Measurements from ENCODE around the gene DVL2.
"Not testable (repeated sequence)": the region's sequence is repeated elsewhere in the genome, so short reads cannot be mapped to it uniquely, and the experiment has no call there.

The DVL2 gene

GRCh38 chr17:7254511-7254910, 20.2 kb upstream of the DVL2 start:
- DNase-seq, result no peak

- no peak for DNase-seq
These were observed 18.8 kb upstream of the DVL2 start for GRCh38 chr17:7253082-7253481.

- DNase-seq, result peak; percentile 47 to 59
These were observed 18.1 kb upstream of the DVL2 start, which contains the start of gene ELP5 for GRCh38 chr17:7252176-7253043. Gene ELP5, plus strand, starts transcription at chr17:7252215. Its CDS starts 336 bp downstream, at chr17:7252551.

GRCh38 chr17:7251661-7252175, 17.4 kb upstream of the DVL2 start, which contains the start of gene CTDNEP1:
Gene CTDNEP1, minus strand, starts transcription at chr17:7251734. Its CDS starts 438 bp downstream, at chr17:7251296.
- peak; percentile 86 to 89 for DNase-seq

GRCh38 chr17:7250695-7251627, 16.6 kb upstream of the DVL2 start:
- no peak for DNase-seq

GRCh38 chr17:7249830-7250229, 15.5 kb upstream of the DVL2 start:
- no peak for DNase-seq

GRCh38 chr17:7249214-7249613, 14.9 kb upstream of the DVL2 start:
- DNase-seq, result no peak

- DNase-seq, result no peak
These were observed 14.5 kb upstream of the DVL2 start for GRCh38 chr17:7248796-7249195.

GRCh38 chr17:7246779-7247178, 12.5 kb upstream of the DVL2 start:
- no peak for DNase-seq

GRCh38 chr17:7243838-7244237, 9.5 kb upstream of the DVL2 start:
- DNase-seq, result not testable (repeated sequence)

GRCh38 chr17:7243453-7243729, 9.1 kb upstream of the DVL2 start:
- no peak for DNase-seq

- DNase-seq, result peak; percentile 71 to 93
These were observed 8.6 kb upstream of the DVL2 start for GRCh38 chr17:7242717-7243452.

- peak; percentile 59 to 80 for DNase-seq
These were observed 7.7 kb upstream of the DVL2 start, which contains the start of gene GABARAP for GRCh38 chr17:7241783-7242716. Gene GABARAP, minus strand, starts transcription at chr17:7242449. Its CDS starts 119 bp downstream, at chr17:7242330.

- DNase-seq, result no peak
These were observed 6.9 kb upstream of the DVL2 start for GRCh38 chr17:7241090-7241733.

- no peak for DNase-seq
These were observed 6.1 kb upstream of the DVL2 start for GRCh38 chr17:7240375-7240774.

- peak; percentile 88 to 92 for DNase-seq
These were observed 5.0 kb upstream of the DVL2 start, which contains the start of gene PHF23 for GRCh38 chr17:7239091-7240027. Gene PHF23, minus strand, starts transcription at chr17:7239457. Its CDS starts 178 bp downstream, at chr17:7239279.

GRCh38 chr17:7238420-7239090, 4.2 kb upstream of the DVL2 start:
- DNase-seq, result no peak

- DNase-seq, result no peak
These were observed 3.6 kb upstream of the DVL2 start for GRCh38 chr17:7237761-7238419.
